HEK293T (cell line): Measurements from ENCODE around the gene STT3B.

Experiments
- CTCF ChIA-PET: fragments of 350-600 bp; formaldehyde crosslinking; extraction: SDS; loops from one replicate; lab custom pipeline; 2021; ENCODE audit warnings: antibody characterized with exemption, inconsistent platforms; lab: Yijun Ruan, JAX
- POLR2A ChIA-PET: fragments of 350-600 bp; formaldehyde crosslinking; extraction: SDS; loops from one replicate; lab custom pipeline; 2020; ENCODE audit warnings: antibody characterized with exemption, inconsistent platforms; lab: Yijun Ruan, JAX
- DNase-seq: peaks from one replicate; pipeline ENCODE4 v3.0.0; 2012; ENCODE audit warnings: mixed read lengths; ENCODE audit errors: extremely low spot score
- ARNT ChIP-seq: fragments of 450-650 bp; IDR thresholded peaks from 2 replicates; pipeline ENCODE4 v1.6.1; 2017; ENCODE audit warnings: mild to moderate bottlenecking
- BHLHE40 ChIP-seq: fragments of 450-650 bp; IDR thresholded peaks from 2 replicates; pipeline ENCODE4 v1.6.1; 2016; ENCODE audit warnings: mild to moderate bottlenecking, moderate library complexity, borderline replicate concordance
- CTBP1 ChIP-seq: fragments of 450-650 bp; IDR thresholded peaks from 2 replicates; pipeline ENCODE4 v1.6.1; 2016; ENCODE audit warnings: borderline replicate concordance
- ELF4 ChIP-seq: fragments of 450-650 bp; IDR thresholded peaks from 2 replicates; pipeline ENCODE4 v1.6.1; 2017; ENCODE audit warnings: antibody characterized with exemption
- FOXA1 ChIP-seq: fragments of 450-650 bp; IDR thresholded peaks from 2 replicates; pipeline ENCODE4 v1.6.1; 2016; ENCODE audit warnings: mild to moderate bottlenecking
- FOXK2 ChIP-seq: fragments of 450-650 bp; IDR thresholded peaks from 2 replicates; pipeline ENCODE4 v1.6.1; 2016; ENCODE audit warnings: mild to moderate bottlenecking
- FOXM1 ChIP-seq: fragments of 450-650 bp; IDR thresholded peaks from 2 replicates; pipeline ENCODE4 v1.6.1; 2017; ENCODE audit warnings: mild to moderate bottlenecking, borderline replicate concordance
- HDGF ChIP-seq: fragments of 450-650 bp; IDR thresholded peaks from 2 replicates; pipeline ENCODE4 v1.6.1; 2017; ENCODE audit warnings: antibody characterized with exemption, borderline replicate concordance
- L3MBTL2 ChIP-seq: fragments of 450-650 bp; conservative IDR thresholded peaks from 2 replicates; pipeline ENCODE4 v1.6.1; 2016; ENCODE audit warnings: mild to moderate bottlenecking
- LEF1 ChIP-seq: fragments of 450-650 bp; IDR thresholded peaks from 2 replicates; pipeline ENCODE4 v1.6.1; 2017; ENCODE audit warnings: mild to moderate bottlenecking, borderline replicate concordance
- NFRKB ChIP-seq: fragments of 450-650 bp; IDR thresholded peaks from 2 replicates; pipeline ENCODE4 v1.6.1; 2016; ENCODE audit warnings: mild to moderate bottlenecking, moderate library complexity
- PKNOX1 ChIP-seq: fragments of 450-650 bp; IDR thresholded peaks from 2 replicates; pipeline ENCODE4 v1.6.1; 2016
- SP1 ChIP-seq: fragments of 450-650 bp; IDR thresholded peaks from 2 replicates; pipeline ENCODE4 v1.6.1; 2017
- SUZ12 ChIP-seq: fragments of 450-650 bp; IDR thresholded peaks from 2 replicates; pipeline ENCODE4 v1.6.1; 2016; ENCODE audit warnings: mild to moderate bottlenecking
- TARDBP ChIP-seq: fragments of 450-650 bp; IDR thresholded peaks from 2 replicates; pipeline ENCODE4 v1.6.1; 2016
- ZNF384 ChIP-seq: fragments of 450-650 bp; IDR thresholded peaks from 2 replicates; pipeline ENCODE4 v1.6.1; 2016

Gene STT3B

GRCh38 chr3:31531452-31531991 lies 1.2 kb upstream of the STT3B start:
- TF ChIP-seq FOXK2 (no peak), ARNT (no peak), LEF1 (no peak), HDGF (no peak), FOXA1 (no peak), L3MBTL2 (no peak), CTBP1 (no peak), SP1 (no peak)
- POLR2A ChIA-PET: interaction anchor here (0.8 to 3.1 kb wide), 8 partner anchors 9 to 238 kb away, joined by 3 to 41 read pairs (median 4); no protein-coding TSS in a partner anchor
- no peak for DNase-seq
- CTCF ChIA-PET: interaction anchor here (0.6 kb wide), 2 partner anchors 604 to 1578 kb away, joined by 3 read pairs; no protein-coding TSS in a partner anchor

- DNase-seq: peak; percentile 94
- POLR2A ChIA-PET: interaction anchor here (0.6 to 3.1 kb wide), 34 partner anchors 10 to 574 kb away, joined by 3 to 41 read pairs (median 4); partner anchors contain the start of gene GPD1L
- TF ChIP-seq PKNOX1 (peak; percentile 90), ELF4 (peak; percentile 71), FOXK2 (no peak), L3MBTL2 (peak; percentile 98)
- CTCF ChIA-PET: interaction anchor here (0.6 to 2.1 kb wide), 6 partner anchors 10 to 1578 kb away, joined by 3 to 6 read pairs (median 3); no protein-coding TSS in a partner anchor
These were observed 636 bp upstream of the STT3B start for GRCh38 chr3:31531992-31532586.

GRCh38 chr3:31533169-31534064 lies 692 bp downstream of the STT3B start:
- TF ChIP-seq LEF1: no peak
- TF ChIP-seq BHLHE40: no peak
- no peak for TF ChIP-seq L3MBTL2
- TF ChIP-seq ELF4: no peak
- TF ChIP-seq ZNF384: no peak
- TF ChIP-seq SP1: no peak
- no peak for TF ChIP-seq FOXK2
- no peak for TF ChIP-seq FOXA1
- no peak for TF ChIP-seq TARDBP
- no peak for TF ChIP-seq NFRKB
- TF ChIP-seq HDGF: no peak
- DNase-seq: peak; percentile 19
- CTCF ChIA-PET: interaction anchor here (1.1 to 2.1 kb wide), 3 partner anchors 12 to 42 kb away, joined by 3 to 6 read pairs (median 4); no protein-coding TSS in a partner anchor
- POLR2A ChIA-PET: interaction anchor here (0.7 to 3.1 kb wide), 22 partner anchors 9 to 391 kb away, joined by 3 to 41 read pairs (median 4); no protein-coding TSS in a partner anchor

GRCh38 chr3:31534065-31534425 lies 1.3 kb downstream of the STT3B start:
- CTCF ChIA-PET: interaction anchor here (2.1 kb wide), 1 partner anchor 12 kb away, joined by 6 read pairs; no protein-coding TSS in a partner anchor
- DNase-seq: peak; percentile 16
- POLR2A ChIA-PET: interaction anchor here (3.1 kb wide), 1 partner anchor 11 kb away, joined by 41 read pairs; no protein-coding TSS in a partner anchor
- TF ChIP-seq ELF4: no peak
- TF ChIP-seq NFRKB: no peak
- no peak for TF ChIP-seq SUZ12
- TF ChIP-seq FOXM1: no peak
- TF ChIP-seq L3MBTL2: no peak
- no peak for TF ChIP-seq SP1
- TF ChIP-seq TARDBP: no peak
- TF ChIP-seq CTBP1: no peak
- no peak for TF ChIP-seq PKNOX1

GRCh38 chr3:31536497-31536896 lies 3.8 kb downstream of the STT3B start:
- ChIA-PET CTCF (interaction anchor here (1.0 kb wide), 1 partner anchor 9 kb away, joined by 4 read pairs; no protein-coding TSS in a partner anchor), POLR2A (no interaction called here)
- TF ChIP-seq SUZ12 (no peak), HDGF (no peak), ARNT (no peak), NFRKB (no peak), FOXA1 (no peak), ELF4 (no peak), TARDBP (no peak), CTBP1 (no peak)
- no peak for DNase-seq

GRCh38 chr3:31538801-31539200 lies 6.1 kb downstream of the STT3B start:
- TF ChIP-seq HDGF (no peak), FOXM1 (no peak), FOXK2 (no peak), CTBP1 (no peak), ARNT (no peak), BHLHE40 (no peak), ELF4 (no peak), FOXA1 (no peak), ZNF384 (no peak), NFRKB (no peak), SP1 (no peak), PKNOX1 (no peak), LEF1 (no peak), TARDBP (no peak), SUZ12 (no peak), L3MBTL2 (no peak)
- CTCF ChIA-PET: no interaction called here

More at GRCh38 chr3:31538801-31539200, 6.1 kb downstream of the STT3B start:
- POLR2A ChIA-PET: no interaction called here
- DNase-seq: no peak
